H9 (cell line): ENCODE measurements around the gene COQ8A. TPM values are rescaled to one million over a fixed set of nuclear protein-coding genes. Genes with fewer than 3 reads are reported as not detected.

ENCODE experiments used
- DNase-seq: peaks from one replicate; pipeline ENCODE4 v3.0.0-alpha.2; 2017
- H2AFZ ChIP-seq: one replicate; pipeline ENCODE4 v1.6.1; 2013; ENCODE audit warnings: mild to moderate bottlenecking, low read length, control low read depth, moderate library complexity
- H2AK5ac ChIP-seq: 2 replicates; pipeline ENCODE4 v1.6.1; 2013; ENCODE audit warnings: low read length, control low read depth, mixed read lengths; ENCODE audit not compliant: insufficient read length
- H2BK120ac ChIP-seq: one replicate; pipeline ENCODE4 v1.6.1; 2013; ENCODE audit warnings: low read depth, mild to moderate bottlenecking, low read length, control low read depth, inconsistent platforms; ENCODE audit not compliant: poor library complexity, severe bottlenecking
- H2BK12ac ChIP-seq: 2 replicates; pipeline ENCODE4 v1.6.1; 2013; ENCODE audit warnings: low read length, control low read depth, mixed read lengths, low read depth; ENCODE audit not compliant: insufficient read length
- H2BK15ac ChIP-seq: 2 replicates; pipeline ENCODE4 v1.6.1; 2013; ENCODE audit warnings: low read depth, low read length, control low read depth
- H2BK20ac ChIP-seq: one replicate; pipeline ENCODE4 v1.6.1; 2013; ENCODE audit warnings: low read depth, mild to moderate bottlenecking, low read length, control low read depth, inconsistent platforms; ENCODE audit not compliant: poor library complexity, severe bottlenecking
- H2BK5ac ChIP-seq: 2 replicates; pipeline ENCODE4 v1.6.1; 2013; ENCODE audit warnings: low read length, control low read depth, mixed read lengths; ENCODE audit not compliant: insufficient read length
- H3K14ac ChIP-seq: 2 replicates; pipeline ENCODE4 v1.6.1; 2013; ENCODE audit warnings: low read length, control low read depth; ENCODE audit not compliant: insufficient read depth
- H3K18ac ChIP-seq: 2 replicates; pipeline ENCODE4 v1.6.1; 2013; ENCODE audit warnings: low read depth, mild to moderate bottlenecking, mixed read lengths, low read length, control low read depth; ENCODE audit not compliant: insufficient read length
- H3K23ac ChIP-seq: 2 replicates; pipeline ENCODE4 v1.6.1; 2013; ENCODE audit warnings: low read length, control low read depth, mixed read lengths, low read depth; ENCODE audit not compliant: insufficient read length
- H3K23me2 ChIP-seq: 2 replicates; pipeline ENCODE4 v1.6.1; 2013; ENCODE audit warnings: low read depth, mild to moderate bottlenecking, mixed read lengths, low read length, control low read depth; ENCODE audit not compliant: insufficient read length, poor library complexity, severe bottlenecking
- H3K27ac ChIP-seq: 2 replicates; pipeline ENCODE4 v1.5.1; 2013; ENCODE audit warnings: low read length, control low read depth, mixed read lengths, low read depth; ENCODE audit not compliant: insufficient read length
- H3K27me3 ChIP-seq: 2 replicates; pipeline ENCODE4 v1.6.1; 2013; ENCODE audit warnings: low read length, control low read depth, inconsistent platforms; ENCODE audit not compliant: insufficient read depth
- H3K4ac ChIP-seq: 2 replicates; pipeline ENCODE4 v1.6.1; 2013; ENCODE audit warnings: low read depth, mild to moderate bottlenecking, control low read depth, inconsistent platforms, low read length, moderate library complexity
- H3K4me1 ChIP-seq: 2 replicates; pipeline ENCODE4 v1.6.1; 2013; ENCODE audit warnings: low read length, control low read depth, inconsistent platforms; ENCODE audit not compliant: insufficient read depth
- H3K4me2 ChIP-seq: 2 replicates; pipeline ENCODE4 v1.6.1; 2013; ENCODE audit warnings: low read length, control low read depth, mixed read lengths; ENCODE audit not compliant: insufficient read length, insufficient read depth
- H3K56ac ChIP-seq: 2 replicates; pipeline ENCODE4 v1.6.1; 2013; ENCODE audit warnings: low read depth, mild to moderate bottlenecking, mixed read lengths, low read length, control low read depth; ENCODE audit not compliant: insufficient read length
- H3K79me1 ChIP-seq: 2 replicates; pipeline ENCODE4 v1.6.1; 2013; ENCODE audit warnings: low read depth, mild to moderate bottlenecking, moderate library complexity, low read length, control low read depth, inconsistent platforms; ENCODE audit not compliant: insufficient read depth, poor library complexity, severe bottlenecking
- H3K79me2 ChIP-seq: 2 replicates; pipeline ENCODE4 v1.6.1; 2013; ENCODE audit warnings: low read length, control low read depth, inconsistent platforms; ENCODE audit not compliant: insufficient read depth
- H3K9ac ChIP-seq: 2 replicates; pipeline ENCODE4 v1.6.1; 2013; ENCODE audit warnings: low read length, control low read depth, mixed read lengths; ENCODE audit not compliant: insufficient read length; ENCODE audit errors: extremely low read depth
- H3K9me3 ChIP-seq: one replicate; pipeline ENCODE4 v1.6.1; 2013; ENCODE audit warnings: low read depth, low read length, inconsistent platforms; ENCODE audit not compliant: control insufficient read depth
- H3T11ph ChIP-seq: one replicate; pipeline ENCODE4 v1.6.1; 2013; ENCODE audit warnings: mild to moderate bottlenecking, low read length, control low read depth, inconsistent platforms
- H4K20me1 ChIP-seq: one replicate; pipeline ENCODE4 v1.6.1; 2013; ENCODE audit not compliant: control insufficient read depth, insufficient read length, insufficient read depth
- H4K5ac ChIP-seq: 2 replicates; pipeline ENCODE4 v1.6.1; 2013; ENCODE audit warnings: low read depth, mild to moderate bottlenecking, mixed read lengths, low read length, control low read depth; ENCODE audit not compliant: insufficient read length
- H4K8ac ChIP-seq: replicated peaks from 2 replicates; pipeline ENCODE4 v1.6.1; 2013; ENCODE audit warnings: low read length, control low read depth, mixed read lengths, low read depth; ENCODE audit not compliant: insufficient read length
- H4K91ac ChIP-seq: 2 replicates; pipeline ENCODE4 v1.6.1; 2013; ENCODE audit warnings: low read depth, mild to moderate bottlenecking, moderate library complexity, mixed read lengths, low read length, control low read depth; ENCODE audit not compliant: insufficient read length
- H3K27ac Mint-ChIP-seq, 3 experiments: 2 replicates in 2 of 3; 3 replicates in 1 of 3; pipeline ENCODE4 v1.8.0; 2020 to 2021; ENCODE audit warnings: mixed read lengths in 3 of 3, mild to moderate bottlenecking in 1 of 3, moderate library complexity in 1 of 3
- H3K27me3 Mint-ChIP-seq: 2 replicates; pipeline ENCODE4 v1.8.0; 2021; ENCODE audit warnings: low read depth, mild to moderate bottlenecking, moderate library complexity, mixed read lengths
- H3K36me3 Mint-ChIP-seq, 3 experiments: 2 replicates in 2 of 3; 3 replicates in 1 of 3; pipeline ENCODE4 v1.8.0; 2020 to 2021; ENCODE audit warnings: low read depth in 3 of 3, mixed read lengths in 3 of 3; ENCODE audit not compliant: insufficient read depth in 1 of 3
- H3K4me1 Mint-ChIP-seq, 2 experiments: 2 replicates each; pipeline ENCODE4 v1.8.0; 2020; ENCODE audit warnings: mixed read lengths in 2 of 2
- H3K4me3 Mint-ChIP-seq, 2 experiments: 2 replicates in 1 of 2; 3 replicates in 1 of 2; pipeline ENCODE4 v1.8.0; 2020 to 2021; ENCODE audit warnings: mild to moderate bottlenecking in 2 of 2, mixed read lengths in 2 of 2, moderate library complexity in 1 of 2
- H3K9me3 Mint-ChIP-seq, 2 experiments: 2 replicates in 1 of 2; 3 replicates in 1 of 2; pipeline ENCODE4 v1.8.0; 2020; ENCODE audit warnings: mild to moderate bottlenecking in 2 of 2, mixed read lengths in 2 of 2, moderate library complexity in 1 of 2
- WGBS: extraction: QIAGEN DNeasy Blood & Tissue Kit; methylation state at CpG from one replicate; pipeline ENCODE4 v1.1.7; 2013; ENCODE audit warnings: missing lambda C conversion rate, low lambda C conversion rate, mixed read lengths; ENCODE audit not compliant: insufficient read length; ENCODE audit errors: extremely low coverage; 5-methylcytosine and 5-hydroxymethylcytosine counted together
- total RNA-seq: library from RNA; stranded (reverse); gene quantifications from 2 replicates; pipeline ENCODE4 v1.2.1, GENCODE V29; 2021
- TF ChIP-seq, protein P1 (sequence below): fragments of 200-600 bp; sonication (generic); conservative IDR thresholded peaks from 3 replicates; pipeline ENCODE4 v1.8.0; 2021; ENCODE audit warnings: antibody characterized with exemption, mild to moderate bottlenecking

COQ8A gene
- total RNA-seq, 1 experiment from 2014 or later = 26.0 TPM

DNA sequence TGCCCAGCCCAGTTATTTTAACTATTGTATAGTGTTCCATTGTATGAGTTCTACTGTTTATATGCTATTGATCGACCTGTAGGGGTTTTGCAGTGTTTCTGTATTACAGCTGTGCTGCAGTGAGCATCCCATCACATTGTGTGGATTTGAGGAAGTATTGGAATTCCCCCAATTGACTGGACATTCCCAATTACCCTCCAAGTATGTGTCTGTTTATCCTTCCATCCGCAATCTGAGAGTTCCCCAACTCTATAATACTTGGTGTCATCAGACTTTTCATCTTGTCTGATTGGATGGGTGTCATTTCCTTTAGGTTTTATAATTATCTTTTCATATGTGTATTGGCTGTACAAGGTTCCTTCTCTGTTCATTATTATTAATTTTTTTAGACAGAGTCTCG is 41.8 kb upstream of the COQ8A start:
- Histone ChIP-seq H2BK15ac (no peak overlapping the region), H3K56ac (no peak overlapping the region), H4K20me1 (no peaks in the 10 kb centered on the region), H3K18ac (no peak overlapping the region), H4K5ac (no peak overlapping the region), H3K4me1 (no peaks in the 10 kb centered on the region), H3K9me3 (no peaks in the 10 kb centered on the region), H3K14ac (no peak overlapping the region), H3K79me1 (no peaks in the 10 kb centered on the region), H3K23ac (no peak overlapping the region), H3K27me3 (no peaks in the 10 kb centered on the region), H4K91ac (no peak overlapping the region), H3K79me2 (no peaks in the 10 kb centered on the region), H3K9ac (no peak overlapping the region), H2BK20ac (no peak overlapping the region), H2BK5ac (no peak overlapping the region), H3K4me2 (no peak overlapping the region), H3K23me2 (no peaks in the 10 kb centered on the region), H4K8ac (no peak overlapping the region), H2AFZ (no peak overlapping the region), H2AK5ac (no peak overlapping the region), H3T11ph (no peak overlapping the region), H3K4ac (no peak overlapping the region), H2BK120ac (no peak overlapping the region), H3K27ac (no peak overlapping the region), H2BK12ac (no peak overlapping the region)
- Mint-ChIP-seq H3K36me3 (peaks cover 9 to 51% (median 31%) of the 10 kb centered on the region in 3 experiments), H3K4me3 (no peak overlapping the region), H3K9me3 (no peaks in the 10 kb centered on the region), H3K4me1 (no peaks in the 10 kb centered on the region), H3K27ac (no peak overlapping the region), H3K27me3 (no peaks in the 10 kb centered on the region)
- WGBS = no CpG with 5 or more reads among the region's 3 CpGs
- no peak for DNase-seq
- TF ChIP-seq, protein P1, sequence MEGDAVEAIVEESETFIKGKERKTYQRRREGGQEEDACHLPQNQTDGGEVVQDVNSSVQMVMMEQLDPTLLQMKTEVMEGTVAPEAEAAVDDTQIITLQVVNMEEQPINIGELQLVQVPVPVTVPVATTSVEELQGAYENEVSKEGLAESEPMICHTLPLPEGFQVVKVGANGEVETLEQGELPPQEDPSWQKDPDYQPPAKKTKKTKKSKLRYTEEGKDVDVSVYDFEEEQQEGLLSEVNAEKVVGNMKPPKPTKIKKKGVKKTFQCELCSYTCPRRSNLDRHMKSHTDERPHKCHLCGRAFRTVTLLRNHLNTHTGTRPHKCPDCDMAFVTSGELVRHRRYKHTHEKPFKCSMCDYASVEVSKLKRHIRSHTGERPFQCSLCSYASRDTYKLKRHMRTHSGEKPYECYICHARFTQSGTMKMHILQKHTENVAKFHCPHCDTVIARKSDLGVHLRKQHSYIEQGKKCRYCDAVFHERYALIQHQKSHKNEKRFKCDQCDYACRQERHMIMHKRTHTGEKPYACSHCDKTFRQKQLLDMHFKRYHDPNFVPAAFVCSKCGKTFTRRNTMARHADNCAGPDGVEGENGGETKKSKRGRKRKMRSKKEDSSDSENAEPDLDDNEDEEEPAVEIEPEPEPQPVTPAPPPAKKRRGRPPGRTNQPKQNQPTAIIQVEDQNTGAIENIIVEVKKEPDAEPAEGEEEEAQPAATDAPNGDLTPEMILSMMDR = no peak
